Nephron (organoid): ENCODE measurements around the gene NGLY1.

Experiments
- H3K27ac Mint-ChIP-seq, 3 experiments: 2 replicates each; pipeline ENCODE4 v1.8.0; 2020; ENCODE audit warnings: mixed read lengths in 3 of 3, mild to moderate bottlenecking in 2 of 3, moderate library complexity in 1 of 3
- H3K27me3 Mint-ChIP-seq: 2 replicates; pipeline ENCODE4 v1.8.0; 2021; ENCODE audit warnings: low read depth, mild to moderate bottlenecking, moderate library complexity, mixed read lengths
- H3K36me3 Mint-ChIP-seq: 2 replicates; pipeline ENCODE4 v1.8.0; 2020; ENCODE audit warnings: low read depth, mixed read lengths
- H3K4me1 Mint-ChIP-seq: 2 replicates; pipeline ENCODE4 v1.8.0; 2020; ENCODE audit warnings: mixed read lengths
- H3K4me3 Mint-ChIP-seq, 3 experiments: 2 replicates each; pipeline ENCODE4 v1.8.0; 2020; ENCODE audit warnings: mild to moderate bottlenecking in 3 of 3, mixed read lengths in 3 of 3, moderate library complexity in 2 of 3
- H3K9me3 Mint-ChIP-seq: 2 replicates; pipeline ENCODE4 v1.8.0; 2020; ENCODE audit warnings: mixed read lengths
- CTCF ChIP-seq, 3 experiments: fragments of 200-600 bp; sonication (generic); IDR thresholded peaks; one replicate each; pipeline ENCODE4 v1.5.0; 2021; ENCODE audit warnings: antibody characterized with exemption in 3 of 3; ENCODE audit not compliant: unreplicated experiment in 3 of 3

The NGLY1 gene

DNA sequence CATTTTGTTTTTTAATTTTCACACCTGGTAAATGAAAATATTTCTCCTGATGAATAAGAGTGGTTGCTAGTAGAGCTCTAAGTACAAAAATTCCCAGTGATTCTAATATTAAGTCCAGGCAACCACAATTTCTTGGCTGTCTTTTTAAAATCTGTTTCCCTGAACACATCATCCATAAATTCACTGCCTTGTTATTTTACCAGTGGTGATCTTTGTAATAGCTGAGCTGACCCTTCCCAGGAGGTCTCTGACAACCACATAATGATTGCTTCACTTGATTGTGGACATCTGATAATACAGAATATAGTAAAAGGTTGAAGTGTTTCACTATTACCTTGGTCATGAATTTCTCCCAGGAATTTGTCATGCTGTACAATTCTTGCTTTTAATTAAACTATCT is 104.7 kb downstream of the NGLY1 start:
- no peaks in the 10 kb centered on the region for H3K9me3 Mint-ChIP-seq
- H3K27me3 Mint-ChIP-seq, result no peaks in the 10 kb centered on the region
- no peaks in the 10 kb centered on the region for H3K4me1 Mint-ChIP-seq
- no peak overlapping the region for H3K4me3 Mint-ChIP-seq
- TF ChIP-seq CTCF (IDR thresholded peaks at IDR 0.05; ENCODE audit: unreplicated experiment in 3 of 3), result no peak
- no peak overlapping the region for H3K27ac Mint-ChIP-seq
- H3K36me3 Mint-ChIP-seq, result no peaks in the 10 kb centered on the region

DNA sequence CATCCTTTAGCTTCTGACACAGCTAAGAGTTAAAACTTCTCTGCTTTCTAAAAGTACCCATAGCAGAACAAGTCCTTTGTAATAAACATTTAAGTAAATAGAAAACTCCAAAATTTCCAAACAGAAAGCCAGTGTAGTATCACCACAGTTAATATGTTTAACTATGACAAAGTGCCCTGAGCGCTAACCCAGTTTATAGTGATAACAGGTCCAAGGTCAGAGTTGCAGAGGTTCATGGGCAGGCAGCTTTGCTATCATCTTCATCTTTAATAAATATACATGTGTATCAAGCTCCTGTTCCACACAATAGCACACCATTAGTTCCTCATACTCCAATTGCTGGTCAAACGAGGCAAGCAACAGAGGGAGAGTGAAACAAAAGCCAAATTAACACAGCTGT is 106.1 kb downstream of the NGLY1 start:
- Mint-ChIP-seq H3K9me3 (no peaks in the 10 kb centered on the region), H3K4me1 (no peaks in the 10 kb centered on the region), H3K4me3 (no peak overlapping the region), H3K27me3 (no peaks in the 10 kb centered on the region), H3K27ac (no peak overlapping the region), H3K36me3 (no peaks in the 10 kb centered on the region)
- TF ChIP-seq CTCF (IDR thresholded peaks at IDR 0.05; ENCODE audit: unreplicated experiment in 3 of 3), result no peak

DNA sequence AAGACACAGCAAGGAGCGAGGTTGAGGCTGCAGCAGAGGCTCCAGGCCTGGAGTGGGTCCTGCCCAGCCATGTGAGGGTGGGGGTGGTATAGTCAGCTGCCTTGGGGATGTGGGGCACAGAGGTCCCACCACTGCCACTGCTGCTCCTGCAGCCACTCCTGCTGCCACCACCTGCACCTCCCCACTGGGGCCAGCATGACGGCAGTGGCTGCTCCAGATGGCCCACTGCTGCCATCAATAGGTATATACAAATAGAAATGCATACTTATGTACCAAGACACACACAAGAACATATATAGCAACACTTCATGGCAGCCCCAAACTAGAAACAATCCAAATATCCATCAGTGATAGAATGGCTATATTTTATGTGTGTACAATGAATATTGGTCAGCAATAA is 108.6 kb downstream of the NGLY1 start:
- no peaks in the 10 kb centered on the region for H3K4me1 Mint-ChIP-seq

GRCh38 chr3:25673738-25674298 is 109.4 kb downstream of the NGLY1 start:
- Mint-ChIP-seq H3K36me3 (no peaks in the 10 kb centered on the region), H3K4me1 (no peaks in the 10 kb centered on the region), H3K27me3 (no peaks in the 10 kb centered on the region), H3K9me3 (no peaks in the 10 kb centered on the region), H3K27ac (no peak overlapping the region), H3K4me3 (no peak overlapping the region)
- no peak for TF ChIP-seq CTCF (IDR thresholded peaks at IDR 0.05; ENCODE audit: unreplicated experiment in 3 of 3)

More for the DNA sequence above, 108.6 kb downstream of the NGLY1 start:
- no peak overlapping the region for H3K27ac Mint-ChIP-seq
- no peaks in the 10 kb centered on the region for H3K9me3 Mint-ChIP-seq
- no peaks in the 10 kb centered on the region for H3K27me3 Mint-ChIP-seq
- no peaks in the 10 kb centered on the region for H3K36me3 Mint-ChIP-seq
- no peak for TF ChIP-seq CTCF (IDR thresholded peaks at IDR 0.05; ENCODE audit: unreplicated experiment in 3 of 3)
- H3K4me3 Mint-ChIP-seq, result no peak overlapping the region
